HG03571 (cell line): ENCODE results near the gene VAX1.
"Not testable (repeated sequence)": the region's sequence is repeated elsewhere in the genome, so short reads cannot be mapped to it uniquely, and the experiment has no call there.

Experiments
- ATAC-seq: cut with Tn5 transposase; IDR thresholded peaks from one replicate; pipeline ENCODE4 v1.9.1; 2021; ENCODE audit not compliant: unreplicated experiment

VAX1 gene

GRCh38 chr10:117137911-117138642 lies at the start of gene VAX1:
Gene VAX1, minus strand, starts transcription at chr10:117138270. Its CDS starts 214 bp downstream, at chr10:117138056.
- ATAC-seq = no peak

GRCh38 chr10:117186832-117187615 lies 49.0 kb upstream of the VAX1 start:
- ATAC-seq = no peak

DNA sequence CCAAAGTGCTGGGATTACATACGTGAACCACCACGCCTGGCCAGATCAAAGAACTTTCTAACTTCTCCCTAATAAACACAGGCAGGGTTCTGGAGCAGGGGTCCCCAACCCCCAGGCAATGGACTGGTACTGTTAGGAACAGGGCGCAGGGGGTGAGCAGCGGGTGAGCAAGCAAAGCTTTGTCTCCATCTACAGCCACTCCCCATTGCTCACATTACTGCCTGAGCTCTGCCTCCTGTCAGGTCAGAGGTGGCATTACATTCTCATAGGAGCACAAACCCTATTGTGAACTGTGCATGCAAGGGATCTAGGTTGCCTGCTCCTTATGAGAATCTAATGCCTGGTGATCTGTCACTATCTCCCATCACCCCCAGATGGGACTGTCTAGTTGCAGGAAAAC lies 47.7 kb upstream of the VAX1 start:
- not testable (repeated sequence) for ATAC-seq

GRCh38 chr10:117184821-117185220 lies 46.8 kb upstream of the VAX1 start:
- ATAC-seq = no peak

DNA sequence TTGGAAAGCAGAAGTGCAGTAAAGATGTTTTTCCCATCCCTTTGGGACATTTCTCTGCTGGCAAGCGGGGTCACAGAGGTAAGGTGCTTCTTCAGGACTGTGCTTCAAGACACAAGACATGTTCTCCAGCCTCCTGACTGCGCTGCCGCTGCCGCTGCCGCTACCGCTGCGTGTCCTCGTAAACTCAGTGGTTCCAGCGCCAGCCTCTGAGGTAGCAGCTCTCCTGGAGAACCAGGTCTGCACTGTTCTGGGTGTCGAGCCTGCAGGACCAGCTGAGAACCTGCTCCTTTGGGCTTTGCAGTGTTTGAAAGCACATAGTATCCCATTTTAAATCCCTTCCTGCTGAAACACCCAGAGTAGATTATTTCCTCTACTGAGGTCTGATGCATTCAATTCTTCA lies 46.2 kb upstream of the VAX1 start:
- no peak for ATAC-seq

- ATAC-seq = no peak
Measured at GRCh38 chr10:117178190-117178589, 40.1 kb upstream of the VAX1 start.

- ATAC-seq = peak; percentile 58
Measured at GRCh38 chr10:117175901-117176534, 37.9 kb upstream of the VAX1 start.

DNA sequence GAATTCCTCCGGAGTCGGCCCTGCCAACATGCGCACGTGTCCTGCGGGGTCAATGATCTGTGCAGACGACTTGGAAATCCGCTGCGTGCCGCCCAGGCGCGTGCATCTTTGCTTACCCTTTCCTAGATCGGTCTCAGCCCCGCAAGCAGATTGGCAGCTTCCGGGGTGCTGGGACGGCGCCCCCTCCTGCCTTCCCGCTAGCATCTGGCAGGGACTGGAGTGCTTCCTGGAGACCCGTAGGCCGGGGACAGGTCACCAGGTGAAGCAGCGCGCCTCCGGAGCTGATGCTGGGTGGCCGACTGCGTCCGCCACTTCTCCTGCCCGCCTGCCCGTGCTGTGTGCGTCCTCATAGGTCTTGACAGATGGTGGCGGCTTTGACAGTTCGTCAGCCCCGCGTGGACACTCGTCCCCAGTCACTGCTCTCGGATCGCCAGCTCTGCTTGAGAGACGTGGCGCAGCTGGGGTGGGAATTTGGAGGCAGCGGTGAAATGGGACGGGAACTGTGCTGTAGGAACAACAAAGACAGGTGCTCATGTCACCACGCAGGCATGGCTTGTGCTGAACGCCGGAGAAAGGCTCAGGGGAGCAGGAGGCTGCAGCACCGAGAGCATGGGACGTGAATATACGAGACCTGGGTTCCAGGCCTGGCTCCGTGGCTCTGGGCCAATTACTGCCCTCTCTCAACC lies 37.3 kb upstream of the VAX1 start:
- peak; percentile 35 for ATAC-seq

GRCh38 chr10:117174439-117175214 lies 36.6 kb upstream of the VAX1 start:
- peak; percentile 80 for ATAC-seq

- no peak for ATAC-seq
Measured at GRCh38 chr10:117170244-117170643, 32.2 kb upstream of the VAX1 start.

- no peak for ATAC-seq
Measured at GRCh38 chr10:117169480-117169879, 31.4 kb upstream of the VAX1 start.

- ATAC-seq = no peak
Measured at GRCh38 chr10:117168729-117169128, 30.7 kb upstream of the VAX1 start.

- ATAC-seq = peak; percentile 85
Measured at GRCh38 chr10:117167789-117168674, 30.0 kb upstream of the VAX1 start.

DNA sequence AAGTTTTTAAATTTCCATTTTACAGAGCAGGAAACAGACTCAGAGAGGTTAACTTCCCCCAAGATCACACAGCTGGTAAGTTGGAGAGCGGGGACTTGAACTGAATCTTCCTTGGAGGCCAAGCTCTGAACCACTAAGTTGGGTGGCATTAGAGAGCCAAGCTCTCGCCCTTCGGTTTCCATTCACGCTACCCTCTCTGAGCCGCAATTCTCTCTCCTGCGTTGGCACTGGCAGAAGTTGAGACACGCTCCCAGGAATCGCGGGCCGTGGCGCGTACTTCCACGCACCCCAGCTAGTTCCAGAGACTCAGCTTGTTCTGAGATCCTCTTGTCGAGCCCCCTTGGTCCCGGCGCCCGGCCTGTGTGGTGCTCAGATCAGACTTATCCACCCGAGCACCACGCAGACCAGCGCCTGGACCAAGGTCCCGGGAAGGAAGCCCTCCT lies 29.3 kb upstream of the VAX1 start:
- ATAC-seq = no peak

DNA sequence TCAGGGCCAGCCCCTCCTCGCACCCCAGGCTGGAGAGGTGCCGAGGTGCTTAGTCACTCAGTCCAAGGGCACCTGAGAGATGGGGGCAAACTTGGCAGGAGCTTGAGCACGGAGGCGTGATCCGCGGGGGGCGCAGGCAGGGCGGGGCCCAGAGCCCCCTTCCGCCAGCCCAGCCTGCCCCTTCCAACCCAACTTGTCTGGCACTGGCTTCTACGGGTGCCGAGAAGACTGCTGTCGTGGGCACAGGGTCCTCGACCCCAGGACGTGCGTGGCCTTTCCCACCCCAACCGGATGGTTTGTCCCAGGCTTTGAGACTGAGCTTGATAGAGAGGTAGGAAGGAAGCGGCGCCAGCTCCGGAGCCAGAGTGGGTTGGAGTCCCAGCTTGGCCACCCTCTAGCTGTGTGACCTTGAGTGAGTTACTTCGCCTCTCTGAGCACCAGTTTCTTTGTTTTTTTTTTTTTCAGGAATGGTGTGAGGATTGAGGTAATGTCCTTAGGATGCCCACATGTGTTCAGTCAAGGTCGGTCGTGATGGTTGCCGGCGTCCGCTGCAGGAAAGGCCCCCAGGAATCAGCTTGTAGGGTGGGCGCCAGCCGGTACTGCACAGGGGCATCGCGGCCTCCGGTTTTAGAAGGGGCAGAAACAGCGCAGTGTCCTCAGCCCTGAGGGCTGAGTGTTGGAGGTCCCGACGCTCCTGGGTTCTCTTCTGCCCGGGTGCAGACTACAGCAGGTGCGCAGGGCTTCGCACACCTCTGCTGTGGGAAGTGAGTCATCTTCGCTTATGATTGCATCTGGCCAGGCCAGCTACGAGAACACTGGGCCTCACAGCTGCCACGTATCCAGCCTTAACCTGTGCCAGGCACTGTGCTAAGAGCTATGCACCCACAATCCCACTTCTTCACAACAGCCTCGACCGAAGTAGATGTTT lies 28.6 kb upstream of the VAX1 start:
- no peak for ATAC-seq

- no peak for ATAC-seq
Measured at GRCh38 chr10:117165538-117166417, 27.7 kb upstream of the VAX1 start.
